Hematopoietic multipotent progenitor cell treated with erythropoietin and hydrocortisone succinate and interleukin-3 and kit ligand, for 4 days (in vitro differentiated cells): ENCODE measurements around the gene ADCY3.

Source experiments
- DNase-seq: peaks from one replicate; pipeline ENCODE4 v3.0.0-alpha.2; 2015

Gene ADCY3

DNA sequence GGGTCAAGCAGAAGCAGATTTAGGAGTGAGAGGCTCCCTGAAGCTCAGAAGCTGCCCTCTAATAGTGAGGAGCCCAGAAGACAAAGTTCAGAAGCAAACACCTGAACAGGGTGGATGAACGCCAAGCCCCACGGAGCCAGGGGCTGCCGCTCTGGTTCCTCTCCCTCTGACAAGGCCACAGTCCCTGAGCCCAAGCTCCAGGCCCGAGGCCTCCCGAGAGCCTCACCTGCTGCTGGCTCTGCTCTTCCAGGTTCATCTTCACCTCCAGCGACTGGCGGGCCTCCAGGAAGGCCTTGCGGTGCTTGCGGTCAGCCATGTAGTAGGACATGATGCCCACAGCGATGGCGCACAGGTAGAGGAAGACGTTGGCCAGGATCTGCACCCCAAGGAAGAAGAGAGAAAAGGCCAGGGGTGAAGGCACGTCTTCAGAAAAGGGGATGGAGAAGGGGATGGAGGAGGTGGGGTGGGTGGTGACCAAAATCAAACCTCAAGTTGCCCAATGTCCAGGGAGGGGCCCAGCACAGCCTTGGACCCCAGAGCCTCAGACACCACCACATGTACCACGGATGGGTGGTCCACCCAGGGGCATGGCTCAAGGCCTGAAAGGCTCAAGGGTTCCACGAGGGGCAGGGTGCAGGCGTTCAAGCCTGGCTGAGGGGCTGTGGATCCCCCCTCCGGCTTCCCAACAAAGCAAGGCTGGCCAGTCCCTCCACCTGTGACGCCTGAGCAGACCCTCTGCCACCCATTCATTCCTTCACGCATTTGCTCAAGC lies 47.5 kb downstream of the ADCY3 start:
- no peak for DNase-seq

DNA sequence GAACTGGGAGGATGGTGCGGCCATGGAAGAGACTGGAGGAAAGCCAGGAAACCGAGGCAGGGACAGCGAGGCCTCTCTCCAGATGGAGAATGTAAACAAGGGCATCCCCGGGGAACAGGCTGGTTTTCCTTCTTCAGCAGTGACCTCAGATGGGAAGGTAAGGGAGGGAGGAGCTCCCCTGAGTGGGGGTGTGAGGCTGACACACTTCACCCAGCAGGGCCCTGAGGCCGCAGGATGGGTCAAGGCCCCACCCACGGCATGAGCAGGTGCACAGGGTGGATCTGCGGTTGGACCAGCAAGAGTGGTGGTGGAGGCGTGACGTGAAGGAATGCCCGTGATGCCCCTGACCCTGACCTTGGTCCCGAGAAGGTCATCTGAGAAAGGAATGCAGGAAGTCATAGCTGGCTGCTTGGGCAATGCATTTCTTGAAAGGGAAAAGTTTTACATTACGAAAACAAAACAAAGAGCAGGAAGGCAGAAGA lies 48.1 kb downstream of the ADCY3 start:
- no peak for DNase-seq

GRCh38 chr2:24870891-24871705 lies 48.9 kb downstream of the ADCY3 start:
- DNase-seq: no peak

DNA sequence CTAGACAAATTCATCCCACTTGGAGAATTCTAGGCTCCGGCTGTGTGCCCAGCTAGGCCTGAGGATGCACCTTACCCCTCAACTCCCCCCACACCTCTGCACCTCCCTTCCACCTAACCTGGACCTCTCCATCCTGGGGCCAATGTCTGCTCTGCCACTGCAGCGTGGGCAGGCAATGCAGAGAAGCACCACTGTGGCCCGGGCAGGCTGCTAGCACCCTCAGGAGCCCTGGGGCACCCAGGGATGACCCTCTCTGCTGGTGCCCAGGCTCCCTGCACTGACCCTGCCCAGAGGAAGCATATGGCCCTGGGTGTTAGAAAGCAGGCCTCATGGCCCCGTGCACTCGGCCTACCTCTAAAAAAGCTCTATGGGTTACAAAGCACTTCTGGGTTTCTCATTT lies 49.6 kb downstream of the ADCY3 start:
- DNase-seq: no peak

DNA sequence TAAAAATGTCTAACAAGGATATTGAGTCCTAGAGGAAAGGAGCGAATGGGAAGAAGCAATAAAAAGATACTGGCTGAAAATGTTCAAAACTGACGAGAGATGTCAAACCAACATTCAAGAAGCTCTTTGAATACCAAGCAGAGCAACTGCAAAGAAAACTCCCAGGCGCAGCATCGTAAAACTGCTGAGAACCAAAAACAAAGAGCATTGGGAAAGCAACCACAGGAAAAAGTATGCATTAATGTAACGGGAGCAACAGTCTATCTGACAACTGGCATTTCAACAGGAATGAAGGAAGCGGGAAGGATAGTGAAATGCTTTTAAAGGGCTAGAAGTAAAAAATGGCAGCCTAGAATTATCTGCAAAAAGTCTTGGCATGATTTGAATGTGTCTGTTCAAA lies 53.1 kb downstream of the ADCY3 start:
- DNase-seq: no peak

DNA sequence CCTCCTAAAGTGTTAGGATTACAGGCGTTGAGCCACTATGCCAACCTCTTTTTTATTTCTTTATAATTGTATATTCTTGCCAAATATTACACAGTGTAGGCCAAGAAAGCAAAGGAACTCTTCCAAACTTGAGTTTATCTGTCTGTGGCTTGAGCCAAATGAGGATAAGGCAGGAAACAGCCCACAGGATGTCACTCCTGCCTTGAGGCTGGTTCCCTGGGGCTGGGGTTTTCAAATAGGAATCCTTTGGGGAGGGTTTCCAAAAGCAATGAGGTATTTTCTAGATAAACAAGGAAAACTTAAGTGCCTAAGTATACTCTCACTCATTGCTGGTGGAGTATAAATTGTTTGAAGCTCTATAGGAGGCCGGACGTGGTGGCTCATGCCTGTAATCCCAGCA lies 56.4 kb downstream of the ADCY3 start:
- no peak for DNase-seq

- no peak for DNase-seq
Measured at GRCh38 chr2:24861500-24861899, 58.5 kb downstream of the ADCY3 start.

GRCh38 chr2:24860631-24861030 lies 59.4 kb downstream of the ADCY3 start:
- DNase-seq: no peak

DNA sequence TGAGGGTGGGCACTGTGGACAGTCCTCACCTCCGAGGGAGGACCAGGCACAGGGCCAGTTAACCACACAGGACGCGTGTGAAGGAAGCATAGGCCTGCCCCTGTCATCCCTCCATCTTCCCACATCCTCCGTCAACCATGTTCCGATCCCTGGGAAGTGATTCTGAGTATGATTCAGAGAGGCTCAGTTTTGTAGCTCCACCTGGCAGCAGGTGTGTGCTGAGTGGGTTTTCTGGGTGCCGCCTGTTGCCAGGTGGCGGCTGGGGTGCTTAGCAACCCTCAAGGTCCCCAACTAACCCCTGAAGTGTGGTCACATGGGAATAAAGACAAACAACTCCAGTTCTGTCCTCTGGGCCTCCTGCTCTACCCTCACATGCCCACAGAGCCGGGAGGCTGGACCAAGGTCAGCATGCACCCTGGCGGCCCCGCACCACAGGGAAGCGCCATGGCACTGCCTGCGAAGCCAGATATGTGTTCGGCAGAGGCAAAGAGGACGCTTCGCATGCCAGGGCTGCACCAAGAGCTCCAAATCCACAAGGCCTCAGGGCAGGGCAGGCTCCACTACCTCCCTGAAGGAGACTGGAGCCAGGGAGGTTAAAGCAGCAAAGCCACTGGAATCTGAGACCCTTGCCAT lies 60.0 kb downstream of the ADCY3 start:
- DNase-seq: no peak

DNA sequence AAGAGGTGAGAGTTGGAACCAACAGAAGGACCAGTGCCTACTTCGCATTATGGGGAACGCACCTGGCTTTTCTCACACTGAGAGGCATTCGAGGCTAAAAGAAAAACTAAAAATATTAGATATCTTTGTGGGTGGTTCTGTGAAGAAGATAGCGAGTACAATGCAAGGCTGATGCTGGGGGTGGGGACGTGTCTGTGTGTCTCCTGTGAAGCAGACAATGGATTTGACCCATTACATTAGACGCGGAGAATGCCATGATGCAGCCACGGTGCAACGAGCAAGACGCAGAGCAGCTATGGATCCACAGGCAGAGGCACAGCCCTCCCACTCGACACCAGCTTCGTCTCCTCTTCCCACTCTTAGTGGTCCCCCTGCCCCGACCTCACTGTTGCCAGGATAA lies 61.0 kb downstream of the ADCY3 start:
- no peak for DNase-seq

DNA sequence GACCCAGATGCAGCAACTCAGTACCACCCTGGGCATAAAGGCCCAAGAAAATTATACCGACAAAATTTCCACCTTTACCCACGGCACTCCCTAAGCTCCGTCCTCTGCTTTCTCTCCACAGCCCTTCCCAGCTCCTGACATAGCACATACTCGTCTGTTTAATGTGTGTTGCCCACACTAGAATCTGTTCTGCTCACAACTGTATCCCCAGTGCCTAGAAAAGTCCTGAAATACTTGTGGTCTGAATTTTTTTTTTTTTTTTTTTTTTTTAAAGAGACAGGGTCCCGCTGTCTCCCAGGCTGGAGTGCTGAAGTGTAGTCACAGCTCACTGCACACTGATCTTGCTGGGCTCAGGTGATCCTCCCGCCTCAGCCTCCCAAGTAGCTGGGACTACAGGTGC lies 62.3 kb downstream of the ADCY3 start:
- DNase-seq: no peak

DNA sequence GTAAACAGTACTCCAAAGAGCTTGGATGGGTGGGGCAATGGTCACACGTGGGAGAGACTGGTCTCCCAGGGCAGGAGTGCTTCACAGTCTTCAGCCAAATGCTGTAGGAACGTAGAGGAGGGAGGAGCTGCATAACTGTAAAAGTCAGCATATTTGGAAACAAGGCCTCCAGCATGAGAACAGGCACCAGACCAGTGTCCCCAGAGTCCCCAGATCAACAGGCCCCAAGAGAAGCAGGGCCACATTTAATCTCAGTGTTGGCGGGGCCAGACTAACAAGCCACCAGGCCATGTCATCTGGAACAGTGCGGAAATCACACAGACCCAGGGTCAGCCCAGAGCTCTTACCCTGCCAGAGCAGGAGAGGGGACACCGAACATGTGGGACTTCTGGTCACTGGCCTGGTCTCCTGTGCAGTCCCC lies 63.2 kb downstream of the ADCY3 start:
- no peak for DNase-seq

- no peak for DNase-seq
Measured at GRCh38 chr2:24855726-24856125, 64.3 kb downstream of the ADCY3 start.

GRCh38 chr2:24855022-24855622 lies 64.9 kb downstream of the ADCY3 start:
- no peak for DNase-seq

GRCh38 chr2:24853996-24854395 lies 66.0 kb downstream of the ADCY3 start:
- no peak for DNase-seq

- DNase-seq: no peak
Measured at GRCh38 chr2:24853046-24853445, 67.0 kb downstream of the ADCY3 start.

- no peak for DNase-seq
Measured at GRCh38 chr2:24852431-24853020, 67.5 kb downstream of the ADCY3 start.

DNA sequence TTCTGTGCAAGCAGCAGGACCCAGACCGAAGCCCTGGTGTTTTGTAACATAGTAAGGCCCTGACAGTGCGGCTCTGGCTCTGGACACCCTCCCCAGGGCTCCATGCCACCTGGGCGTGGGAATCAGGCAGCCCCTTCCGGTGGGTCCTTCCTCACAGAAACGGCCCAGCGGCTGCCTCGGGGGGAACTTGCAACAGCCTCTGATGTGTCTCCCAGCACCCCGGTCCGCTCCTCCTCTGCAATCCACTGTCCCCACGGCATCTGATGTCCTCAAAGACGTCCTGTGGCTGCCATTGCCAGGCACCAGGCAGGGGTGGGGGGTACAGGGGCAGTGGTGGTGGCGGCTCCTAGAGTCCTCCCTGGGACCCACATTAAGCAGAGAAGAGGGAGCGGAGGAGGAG lies 68.0 kb downstream of the ADCY3 start:
- no peak for DNase-seq

DNA sequence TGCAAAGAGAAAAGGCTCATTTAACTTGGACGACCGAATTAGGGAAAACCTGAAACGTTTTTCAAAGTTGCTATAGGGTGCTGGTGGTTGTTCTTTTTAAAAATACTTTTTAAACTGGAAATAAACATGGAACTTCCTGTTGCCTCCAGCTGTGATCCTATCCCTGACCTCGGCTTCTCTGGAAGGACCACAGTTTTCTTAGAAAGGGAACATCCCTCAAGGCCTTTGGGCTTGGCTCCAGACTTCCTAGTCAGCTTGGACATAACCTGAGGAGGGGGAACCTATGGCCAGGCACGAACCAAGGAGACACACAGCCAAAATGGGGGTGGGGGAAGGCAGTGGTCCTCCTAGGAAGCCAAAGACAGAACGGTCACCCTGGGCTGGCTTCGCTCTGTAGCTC lies 69.1 kb downstream of the ADCY3 start:
- DNase-seq: no peak

GRCh38 chr2:24845691-24846090 lies 74.3 kb downstream of the ADCY3 start:
- DNase-seq: no peak

GRCh38 chr2:24844023-24844685 lies 75.9 kb downstream of the ADCY3 start:
- no peak for DNase-seq

DNA sequence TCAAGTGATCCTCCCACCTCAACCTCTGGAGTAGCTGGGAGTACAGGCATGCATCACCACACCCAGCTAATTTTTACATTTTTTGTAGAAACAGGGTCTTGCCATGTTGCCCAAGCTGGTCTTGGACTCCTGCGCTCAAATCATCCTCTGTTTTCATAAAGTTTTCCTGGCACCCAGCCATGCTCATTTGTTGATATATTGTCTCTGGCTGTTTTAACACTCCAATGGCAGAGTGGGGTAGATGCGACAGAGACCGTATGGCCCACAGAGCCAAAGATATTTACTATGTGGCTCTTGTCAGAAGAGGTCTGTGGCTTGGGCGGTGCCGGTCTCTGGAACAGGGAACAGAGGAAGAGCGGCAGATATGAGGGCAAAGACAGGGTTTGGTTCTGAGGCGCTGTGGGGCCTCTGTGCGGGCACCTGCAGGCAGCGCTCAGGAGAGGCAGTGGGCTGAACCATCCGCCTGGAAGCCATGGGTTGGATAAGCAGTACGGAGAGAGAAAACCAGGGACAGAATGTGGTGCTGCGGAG lies 76.6 kb downstream of the ADCY3 start:
- DNase-seq: no peak
